Spleen (tissue), 3 donors: Measurements from ENCODE around the gene IL17RB.

ENCODE experiments used
- POLR2A ChIP-seq, 3 donors: fragments of 450-650 bp; IDR thresholded peaks; one replicate each; pipeline ENCODE4 v1.5.1; 2017; ENCODE audit warnings: antibody characterized with exemption in 3 of 3, mild to moderate bottlenecking in 1 of 3
- POLR2AphosphoS5 ChIP-seq, 3 donors: sonication (generic); formaldehyde crosslinking; IDR thresholded peaks; one replicate each; pipeline ENCODE4 v1.5.1; 2017; ENCODE audit warnings: antibody characterized with exemption in 3 of 3

DNA sequence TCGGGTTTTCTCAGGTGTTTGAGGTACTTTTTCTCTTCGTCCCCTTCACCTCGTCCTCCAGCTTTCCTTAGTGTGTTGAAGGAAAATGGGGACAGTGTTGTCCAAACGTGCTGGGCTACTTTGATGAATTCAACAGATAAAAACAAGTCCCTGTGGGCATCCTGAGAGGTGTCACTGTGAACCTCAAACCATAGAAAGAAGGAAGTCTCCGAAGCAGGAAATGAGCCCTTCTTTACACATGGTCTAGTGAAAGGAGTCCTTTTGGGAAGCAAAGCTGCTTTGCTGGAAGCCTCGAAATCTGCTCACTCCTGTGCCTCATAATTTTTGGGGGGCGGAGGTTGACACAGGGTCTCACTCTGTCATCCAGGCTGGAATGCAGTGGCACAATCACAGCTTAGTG lies 10.6 kb downstream of the IL17RB start:
- TF ChIP-seq POLR2A (IDR thresholded peaks at IDR 0.05) = no peak
- no peak for TF ChIP-seq POLR2AphosphoS5 (IDR thresholded peaks at IDR 0.05)
